ENCODE measurements around the gene ACAP3. TPM values are rescaled to one million over a fixed set of nuclear protein-coding genes. Genes with fewer than 3 reads are reported as not detected.
A peak's percentile ranks its signal among the peaks of the same experiment; 100 is the strongest.

ACAP3 gene
- total RNA-seq, 1 donor from 2014 or later, result 26.1 TPM

DNA sequence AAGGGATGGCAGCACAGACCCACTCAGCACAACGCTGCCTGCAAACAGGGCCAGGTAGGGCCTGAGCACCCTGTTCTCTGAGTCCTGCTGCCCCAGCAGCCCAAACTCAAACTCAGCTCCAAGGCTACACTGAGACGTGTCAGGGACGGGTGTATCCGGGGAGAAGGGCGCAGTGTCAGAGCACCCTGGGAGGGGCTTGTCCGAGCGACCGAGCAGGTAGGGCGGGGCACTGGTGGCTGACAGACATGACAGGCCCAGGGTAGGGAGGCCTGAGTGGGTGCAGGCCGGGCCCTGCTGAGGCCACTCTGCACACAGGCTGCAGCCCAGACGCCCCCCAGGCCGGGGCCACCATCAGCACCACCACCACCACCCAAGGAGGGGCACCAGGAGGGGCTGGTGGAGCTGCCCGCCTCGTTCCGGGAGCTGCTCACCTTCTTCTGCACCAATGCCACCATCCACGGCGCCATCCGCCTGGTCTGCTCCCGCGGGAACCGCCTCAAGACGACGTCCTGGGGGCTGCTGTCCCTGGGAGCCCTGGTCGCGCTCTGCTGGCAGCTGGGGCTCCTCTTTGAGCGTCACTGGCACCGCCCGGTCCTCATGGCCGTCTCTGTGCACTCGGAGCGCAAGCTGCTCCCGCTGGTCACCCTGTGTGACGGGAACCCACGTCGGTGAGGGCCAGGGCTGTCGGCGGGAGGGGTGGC lies 22.0 kb downstream of the ACAP3 start:
- no peaks in the 10 kb centered on the region for H3K36me3 Mint-ChIP-seq (ENCODE audit: low read depth)
- H3K9me3 Mint-ChIP-seq, result no peaks in the 10 kb centered on the region
- H3K4me3 Mint-ChIP-seq, result no peak overlapping the region
- intact Hi-C loops (cut with micrococcal nuclease), result no loop called here
- no peak overlapping the region for H3K27ac Mint-ChIP-seq
- POLR2A ChIA-PET, result no interaction called here
- H3K4me1 Mint-ChIP-seq, result peaks cover 9% of the 10 kb centered on the region
- ATAC-seq (ENCODE audit: low read depth) (no peak), DNase-seq (no peak)
- TF ChIP-seq, protein P1, sequence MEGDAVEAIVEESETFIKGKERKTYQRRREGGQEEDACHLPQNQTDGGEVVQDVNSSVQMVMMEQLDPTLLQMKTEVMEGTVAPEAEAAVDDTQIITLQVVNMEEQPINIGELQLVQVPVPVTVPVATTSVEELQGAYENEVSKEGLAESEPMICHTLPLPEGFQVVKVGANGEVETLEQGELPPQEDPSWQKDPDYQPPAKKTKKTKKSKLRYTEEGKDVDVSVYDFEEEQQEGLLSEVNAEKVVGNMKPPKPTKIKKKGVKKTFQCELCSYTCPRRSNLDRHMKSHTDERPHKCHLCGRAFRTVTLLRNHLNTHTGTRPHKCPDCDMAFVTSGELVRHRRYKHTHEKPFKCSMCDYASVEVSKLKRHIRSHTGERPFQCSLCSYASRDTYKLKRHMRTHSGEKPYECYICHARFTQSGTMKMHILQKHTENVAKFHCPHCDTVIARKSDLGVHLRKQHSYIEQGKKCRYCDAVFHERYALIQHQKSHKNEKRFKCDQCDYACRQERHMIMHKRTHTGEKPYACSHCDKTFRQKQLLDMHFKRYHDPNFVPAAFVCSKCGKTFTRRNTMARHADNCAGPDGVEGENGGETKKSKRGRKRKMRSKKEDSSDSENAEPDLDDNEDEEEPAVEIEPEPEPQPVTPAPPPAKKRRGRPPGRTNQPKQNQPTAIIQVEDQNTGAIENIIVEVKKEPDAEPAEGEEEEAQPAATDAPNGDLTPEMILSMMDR (IDR thresholded peaks at IDR 0.05), result no peak
- H3K27me3 Mint-ChIP-seq, result peaks cover 2% of the 10 kb centered on the region
- CTCF ChIA-PET, result no interaction called here

DNA sequence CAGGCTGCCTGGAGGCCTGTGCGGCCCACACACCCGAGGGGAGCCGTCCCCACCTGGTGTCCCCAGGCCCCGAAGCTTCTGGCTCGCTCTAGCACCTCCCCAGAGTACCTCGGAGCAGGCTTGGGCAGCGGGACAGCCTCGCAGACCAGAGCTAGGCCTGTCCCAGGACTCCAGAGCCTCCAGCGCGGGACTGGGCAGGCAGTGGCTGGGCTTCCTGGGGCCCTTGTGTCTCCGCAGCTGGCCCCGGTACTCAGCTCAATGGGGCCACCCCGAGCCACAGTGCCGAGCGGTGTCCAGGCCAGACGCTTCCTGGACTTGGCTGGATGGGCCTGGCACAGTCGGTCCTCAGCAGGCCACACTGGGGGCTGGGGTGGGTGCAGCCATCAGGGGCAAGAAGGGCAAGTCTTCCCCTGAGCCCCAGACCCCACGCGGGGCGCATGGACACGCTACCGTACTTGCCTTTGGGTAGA lies 22.6 kb downstream of the ACAP3 start:
- TF ChIP-seq, protein P1 (IDR thresholded peaks at IDR 0.05), result no peak
- H3K36me3 Mint-ChIP-seq (ENCODE audit: low read depth), result no peaks in the 10 kb centered on the region
- DNase-seq (no peak), ATAC-seq (ENCODE audit: low read depth) (no peak)
- POLR2A ChIA-PET, result no interaction called here
- CTCF ChIA-PET, result no interaction called here
- peaks cover 6% of the 10 kb centered on the region for H3K4me1 Mint-ChIP-seq
- no peaks in the 10 kb centered on the region for H3K9me3 Mint-ChIP-seq
- H3K27me3 Mint-ChIP-seq, result peaks cover 1% of the 10 kb centered on the region
- intact Hi-C loops (cut with micrococcal nuclease), result no loop called here
- H3K27ac Mint-ChIP-seq, result no peak overlapping the region
- H3K4me3 Mint-ChIP-seq, result no peak overlapping the region

DNA sequence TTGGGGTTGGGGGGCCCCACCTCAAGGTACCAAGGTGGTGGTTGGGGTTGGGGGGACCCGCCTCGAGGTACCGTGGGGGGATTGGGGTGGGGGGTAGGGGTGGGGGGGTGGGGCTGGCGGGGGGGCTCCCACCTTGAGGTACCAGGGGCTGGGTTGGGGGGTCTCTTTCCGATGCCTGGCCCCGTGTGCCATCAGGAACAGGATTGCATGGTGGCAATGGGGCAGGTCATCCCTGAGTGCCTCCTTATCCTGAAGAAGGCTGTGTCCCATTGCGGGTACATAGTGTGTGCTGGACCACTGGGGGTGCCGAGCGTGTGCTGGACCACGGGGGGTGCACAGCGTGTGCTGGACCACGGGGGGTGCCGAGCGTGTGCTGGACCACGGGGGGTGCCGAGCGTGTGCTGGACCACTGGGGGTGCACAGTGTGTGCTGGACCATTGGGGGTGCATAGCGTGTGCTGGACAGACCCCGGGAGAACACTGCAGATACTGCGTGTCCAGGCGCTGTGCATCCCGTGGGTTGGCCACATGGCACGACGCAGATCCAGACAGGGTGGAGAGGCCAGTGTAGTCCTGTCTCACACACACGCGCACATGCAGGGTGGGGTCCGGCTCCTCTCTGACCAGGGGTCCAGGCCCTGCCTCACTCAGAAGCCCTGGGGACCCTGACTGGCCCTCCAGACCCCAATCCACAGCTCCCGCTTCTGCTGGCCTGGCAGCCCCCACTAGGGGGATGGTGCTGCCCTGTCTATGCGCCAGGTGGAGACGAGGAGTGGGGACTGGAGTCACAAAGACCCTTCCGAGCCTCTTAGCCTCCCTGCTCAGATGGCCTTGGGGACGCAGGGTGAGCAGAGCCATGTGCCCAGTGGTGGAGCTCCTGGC lies 23.3 kb downstream of the ACAP3 start:
- DNase-seq (no peak), ATAC-seq (ENCODE audit: low read depth) (no peak)
- intact Hi-C loops (cut with micrococcal nuclease), result no loop called here
- POLR2A ChIA-PET, result interaction anchor here (0.8 kb wide), 1 partner anchor 301 kb away, joined by 3 read pairs; no protein-coding TSS in a partner anchor
- Mint-ChIP-seq H3K4me1 (peaks cover 4% of the 10 kb centered on the region), H3K4me3 (no peak overlapping the region), H3K36me3 (ENCODE audit: low read depth) (no peaks in the 10 kb centered on the region), H3K27me3 (no peaks in the 10 kb centered on the region), H3K27ac (no peak overlapping the region), H3K9me3 (no peaks in the 10 kb centered on the region)
- CTCF ChIA-PET, result no interaction called here
- TF ChIP-seq, protein P1 (IDR thresholded peaks at IDR 0.05), result no peak

DNA sequence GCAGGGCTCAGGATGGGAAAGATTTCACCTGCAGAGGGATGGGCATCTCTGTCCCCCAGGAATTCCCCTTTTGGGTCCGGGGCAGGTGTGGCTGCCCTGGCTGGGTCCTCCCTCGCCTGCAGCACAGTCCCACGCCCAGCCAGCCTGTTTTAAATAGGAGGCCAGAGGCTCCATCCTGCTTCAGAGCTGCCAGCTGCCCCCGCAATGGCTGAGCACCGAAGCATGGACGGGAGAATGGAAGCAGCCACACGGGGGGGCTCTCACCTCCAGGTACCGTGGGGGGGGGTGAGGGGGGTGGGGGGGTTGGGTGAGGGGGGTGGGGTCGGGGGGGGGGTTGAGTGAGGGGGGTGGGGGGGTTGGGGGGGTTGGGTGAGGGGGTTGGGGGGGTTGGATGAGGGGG lies 23.9 kb downstream of the ACAP3 start:
- H3K9me3 Mint-ChIP-seq, result no peaks in the 10 kb centered on the region
- DNase-seq (no peak), ATAC-seq (ENCODE audit: low read depth) (peak; percentile 49)
- H3K4me1 Mint-ChIP-seq, result peaks cover 4% of the 10 kb centered on the region
- TF ChIP-seq, protein P1 (IDR thresholded peaks at IDR 0.05), result no peak
- no peak overlapping the region for H3K4me3 Mint-ChIP-seq
- intact Hi-C loops (cut with micrococcal nuclease), result no loop called here
- ChIA-PET POLR2A (interaction anchor here (0.8 kb wide), 1 partner anchor 301 kb away, joined by 3 read pairs; no protein-coding TSS in a partner anchor), CTCF (no interaction called here)
- no peaks in the 10 kb centered on the region for H3K36me3 Mint-ChIP-seq (ENCODE audit: low read depth)
- H3K27ac Mint-ChIP-seq, result no peak overlapping the region
- no peaks in the 10 kb centered on the region for H3K27me3 Mint-ChIP-seq

DNA sequence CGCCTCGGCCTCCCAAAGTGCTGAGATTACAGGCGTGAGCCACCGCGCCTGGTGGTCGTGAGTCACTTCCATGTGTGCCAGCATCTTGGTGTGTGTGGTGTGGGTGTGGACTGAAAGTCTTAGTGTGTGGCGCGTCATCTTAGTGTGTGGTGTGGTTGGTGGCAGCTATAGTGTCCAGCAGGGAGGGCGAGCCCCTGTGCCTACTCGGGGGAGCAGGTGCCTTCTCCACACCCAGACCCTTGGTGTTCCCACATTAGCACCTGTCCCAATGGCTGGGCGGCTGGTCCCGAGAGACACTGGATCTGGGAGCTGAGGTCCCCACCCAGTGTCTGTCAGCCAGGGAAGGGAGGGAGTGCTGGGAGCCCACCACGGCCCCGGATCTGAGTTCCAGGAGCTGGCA lies 24.7 kb downstream of the ACAP3 start:
- intact Hi-C loops (cut with micrococcal nuclease), result no loop called here
- no peak for DNase-seq
- TF ChIP-seq, protein P1 (IDR thresholded peaks at IDR 0.05), result no peak
- ChIA-PET POLR2A (interaction anchor here (0.7 kb wide), 1 partner anchor 826 kb away, joined by 3 read pairs; no protein-coding TSS in a partner anchor), CTCF (no interaction called here)
- Mint-ChIP-seq H3K27ac (no peak overlapping the region), H3K9me3 (no peaks in the 10 kb centered on the region), H3K36me3 (ENCODE audit: low read depth) (no peaks in the 10 kb centered on the region), H3K27me3 (no peaks in the 10 kb centered on the region), H3K4me3 (no peak overlapping the region), H3K4me1 (peaks cover 4% of the 10 kb centered on the region)
- no peak for ATAC-seq (ENCODE audit: low read depth)

Measured in activated B cell treated with CpG ODN at 0.5 μM for 24 hours (primary cell).